HepG2 (cell line): ENCODE results near the gene CEP78. TPM values are rescaled to one million over a fixed set of nuclear protein-coding genes. Genes with fewer than 3 reads are reported as not detected.
A peak's percentile ranks its signal among the peaks of the same experiment; 100 is the strongest.

Experiments
- ARNT2 ChIP-seq: sonication (generic); formaldehyde crosslinking; IDR thresholded peaks from 2 replicates; pipeline ENCODE4 v1.8.0; 2022; ENCODE audit warnings: mild to moderate bottlenecking, low read depth, missing genetic modification reagents, moderate library complexity
- EP300 ChIP-seq, 3 experiments: sonication (generic) in 1 of 3; formaldehyde crosslinking in 1 of 3; IDR thresholded peaks; 2 replicates each; pipeline versions ENCODE4 v1.5.1 to v1.6.1; 2011 to 2020; ENCODE audit warnings: low read depth in 2 of 3, low read length in 2 of 3, borderline replicate concordance in 1 of 3, improper control_type of control experiment in 1 of 3, mild to moderate bottlenecking in 1 of 3, missing genetic modification reagents in 1 of 3, moderate library complexity in 1 of 3
- GLI4 ChIP-seq: sonication (generic); formaldehyde crosslinking; IDR thresholded peaks from 2 replicates; pipeline ENCODE4 v1.5.1; 2020; ENCODE audit warnings: missing genetic modification reagents, mild to moderate bottlenecking, moderate library complexity, borderline replicate concordance
- HCFC1 ChIP-seq: fragments of 150-350 bp; IDR thresholded peaks from 2 replicates; pipeline ENCODE4 v1.6.1; 2014; ENCODE audit warnings: low read depth, low read length
- HIVEP1 ChIP-seq: sonication (generic); formaldehyde crosslinking; IDR thresholded peaks from 2 replicates; pipeline ENCODE4 v1.4.0; 2020; ENCODE audit warnings: mild to moderate bottlenecking, missing genetic modification reagents
- KDM4B ChIP-seq: sonication (generic); formaldehyde crosslinking; IDR thresholded peaks from 2 replicates; pipeline ENCODE4 v1.4.0; 2020; ENCODE audit warnings: missing genetic modification reagents
- KLF11 ChIP-seq: IDR thresholded peaks from 2 replicates; pipeline ENCODE4 v1.6.1; 2016; ENCODE audit warnings: missing compliant biosample characterization
- MBD4 ChIP-seq: IDR thresholded peaks from 2 replicates; pipeline ENCODE4 v1.6.1; 2012; ENCODE audit warnings: low read length, inconsistent platforms, borderline replicate concordance
- NFE2 ChIP-seq: sonication (generic); formaldehyde crosslinking; IDR thresholded peaks from 2 replicates; pipeline ENCODE4 v1.4.0; 2020; ENCODE audit warnings: missing genetic modification reagents
- NR2C2 ChIP-seq: sonication (generic); formaldehyde crosslinking; IDR thresholded peaks from 2 replicates; pipeline ENCODE4 v1.4.0; 2020; ENCODE audit warnings: missing genetic modification reagents, mild to moderate bottlenecking, moderate library complexity, borderline replicate concordance
- SOX5 ChIP-seq: IDR thresholded peaks from 2 replicates; pipeline ENCODE4 v1.6.1; 2016; ENCODE audit warnings: borderline replicate concordance
- SRSF4 ChIP-seq: fragments of 200-400 bp; formaldehyde crosslinking; IDR thresholded peaks from one replicate; pipeline ENCODE4 v1.6.1; 2018; ENCODE audit warnings: mild to moderate bottlenecking, low read depth, low read length, moderate library complexity; ENCODE audit not compliant: poor library complexity, severe bottlenecking
- TBX2 ChIP-seq: sonication (generic); formaldehyde crosslinking; IDR thresholded peaks from 2 replicates; pipeline ENCODE4 v1.5.0; 2020; ENCODE audit warnings: missing genetic modification reagents, mild to moderate bottlenecking, borderline replicate concordance
- ZFP36L1 ChIP-seq: sonication (generic); formaldehyde crosslinking; IDR thresholded peaks from 2 replicates; pipeline ENCODE4 v1.8.0; 2022; ENCODE audit warnings: mild to moderate bottlenecking, missing genetic modification reagents, moderate library complexity
- ZMYM4 ChIP-seq: sonication (generic); formaldehyde crosslinking; IDR thresholded peaks from 2 replicates; pipeline ENCODE4 v1.8.1; 2023; ENCODE audit warnings: mild to moderate bottlenecking, missing genetic modification reagents
- ZNF557 ChIP-seq: sonication (generic); formaldehyde crosslinking; IDR thresholded peaks from 2 replicates; pipeline ENCODE4 v1.4.0; 2020; ENCODE audit warnings: missing genetic modification reagents
- polyA plus RNA-seq, 8 experiments: library from polyadenylated mRNA; depleted of rRNA in 3 of 8; stranded (reverse) in 7 of 8; unstranded in 1 of 8; fragments of >200 nt; fragmentation: Illumina TruSeq in 4 of 8; extraction: Trizol in 4 of 8; gene quantifications; 2 replicates each; pipeline versions ENCODE4 v1.2.1 to v1.2.3, GENCODE V29; 2011 to 2016; ENCODE audit warnings: low read depth in 4 of 8, missing spikeins in 1 of 8, mixed read lengths in 1 of 8; ENCODE audit not compliant: insufficient read depth in 1 of 8
- total RNA-seq, 5 experiments: library from RNA; depleted of rRNA; stranded (reverse); fragments of >200 nt; fragmentation: Illumina TruSeq; extraction: Trizol; gene quantifications; 2 replicates each; pipeline ENCODE4 v1.2.3, GENCODE V29; 2016; ENCODE audit warnings: low read depth in 1 of 5
- TF ChIP-seq, protein P1 (sequence below): sonication (generic); formaldehyde crosslinking; IDR thresholded peaks from 2 replicates; pipeline ENCODE4 v1.4.0; 2020; ENCODE audit warnings: missing genetic modification reagents, mild to moderate bottlenecking, borderline replicate concordance
- TF ChIP-seq, protein P2 (sequence below): sonication (generic); formaldehyde crosslinking; IDR thresholded peaks from one replicate; pipeline ENCODE4 v1.5.1; 2020; ENCODE audit warnings: mild to moderate bottlenecking, missing genetic modification reagents; ENCODE audit errors: not compliant biosample characterization
- TF ChIP-seq, protein P3 (sequence below): sonication (generic); formaldehyde crosslinking; IDR thresholded peaks from 2 replicates; pipeline ENCODE4 v1.4.0; 2020; ENCODE audit warnings: missing genetic modification reagents

The CEP78 gene
- total and polyA plus RNA-seq, 2 of the 13 experiments (the other 11 are each of a cell fraction or from before 2014, with no cell fraction given), result 5.1 to 30.8 TPM

DNA sequence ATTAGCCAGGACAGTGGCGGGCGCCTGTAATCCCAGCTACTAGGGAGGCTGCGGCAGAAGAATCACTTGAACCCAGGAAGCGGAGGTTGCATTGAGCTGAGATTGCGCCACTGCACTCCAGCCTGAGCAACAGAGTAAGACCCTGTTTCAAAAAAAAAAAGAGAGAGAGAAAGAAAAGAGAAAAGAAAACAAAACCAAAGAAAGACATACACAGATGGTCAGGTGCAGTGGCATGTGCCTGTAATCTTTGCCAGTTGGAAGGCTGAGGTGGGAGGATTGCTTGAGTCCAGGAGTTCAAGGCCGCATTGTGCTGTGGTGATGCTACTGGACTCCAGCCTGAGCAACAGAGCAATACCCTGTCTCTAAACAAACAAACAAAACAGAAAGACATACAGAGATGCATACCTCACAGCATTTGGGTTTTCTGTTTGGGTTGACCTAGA, 51.1 kb downstream of the CEP78 start (continued):
- TF ChIP-seq, protein P1, sequence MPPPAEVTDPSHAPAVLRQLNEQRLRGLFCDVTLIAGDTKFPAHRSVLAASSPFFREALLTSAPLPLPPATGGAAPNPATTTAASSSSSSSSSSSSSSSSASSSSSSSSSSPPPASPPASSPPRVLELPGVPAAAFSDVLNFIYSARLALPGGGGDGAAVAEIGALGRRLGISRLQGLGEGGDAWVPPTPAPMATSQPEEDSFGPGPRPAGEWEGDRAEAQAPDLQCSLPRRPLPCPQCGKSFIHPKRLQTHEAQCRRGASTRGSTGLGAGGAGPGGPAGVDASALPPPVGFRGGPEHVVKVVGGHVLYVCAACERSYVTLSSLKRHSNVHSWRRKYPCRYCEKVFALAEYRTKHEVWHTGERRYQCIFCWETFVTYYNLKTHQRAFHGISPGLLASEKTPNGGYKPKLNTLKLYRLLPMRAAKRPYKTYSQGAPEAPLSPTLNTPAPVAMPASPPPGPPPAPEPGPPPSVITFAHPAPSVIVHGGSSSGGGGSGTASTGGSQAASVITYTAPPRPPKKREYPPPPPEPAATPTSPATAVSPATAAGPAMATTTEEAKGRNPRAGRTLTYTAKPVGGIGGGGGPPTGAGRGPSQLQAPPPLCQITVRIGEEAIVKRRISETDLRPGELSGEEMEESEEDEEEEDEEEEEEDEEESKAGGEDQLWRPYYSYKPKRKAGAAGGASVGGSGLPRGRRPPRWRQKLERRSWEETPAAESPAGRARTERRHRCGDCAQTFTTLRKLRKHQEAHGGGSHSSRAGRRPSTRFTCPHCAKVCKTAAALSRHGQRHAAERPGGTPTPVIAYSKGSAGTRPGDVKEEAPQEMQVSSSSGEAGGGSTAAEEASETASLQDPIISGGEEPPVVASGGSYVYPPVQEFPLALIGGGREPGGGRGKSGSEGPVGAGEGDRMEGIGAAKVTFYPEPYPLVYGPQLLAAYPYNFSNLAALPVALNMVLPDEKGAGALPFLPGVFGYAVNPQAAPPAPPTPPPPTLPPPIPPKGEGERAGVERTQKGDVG (CRISPR knock-in tag), result no peak
- TF ChIP-seq NFE2 (no peak), EP300 (IDR thresholded peaks at IDR 0.05; ENCODE audit: low read depth in 2 of 2, low read length in 2 of 2) (peak; percentile 81 to 84; a peak in 2 of 4 replicates), EP300 (CRISPR knock-in tag; IDR thresholded peaks at IDR 0.05; ENCODE audit: borderline replicate concordance) (peak; percentile 89), ZMYM4 (CRISPR knock-in tag) (peak; percentile 90), HCFC1 (no peak), SRSF4 (no peak), HIVEP1 (no peak), MBD4 (no peak), SOX5 (CRISPR knock-in tag) (peak; percentile 98), KDM4B (CRISPR knock-in tag) (peak; percentile 89), ARNT2 (CRISPR knock-in tag) (no peak), TBX2 (CRISPR knock-in tag) (peak; percentile 56; the same call in 1 of the 2 replicates), ZNF557 (CRISPR knock-in tag) (0 out of 2 replicates have a peak, but pooled peaks have one; percentile 51), GLI4 (CRISPR knock-in tag) (no peak), KLF11 (no peak), NR2C2 (CRISPR knock-in tag) (peak; percentile 44; the same call in 1 of the 2 replicates), ZFP36L1 (CRISPR knock-in tag) (peak; percentile 22; the same call in 1 of the 2 replicates)
- TF ChIP-seq, protein P2, sequence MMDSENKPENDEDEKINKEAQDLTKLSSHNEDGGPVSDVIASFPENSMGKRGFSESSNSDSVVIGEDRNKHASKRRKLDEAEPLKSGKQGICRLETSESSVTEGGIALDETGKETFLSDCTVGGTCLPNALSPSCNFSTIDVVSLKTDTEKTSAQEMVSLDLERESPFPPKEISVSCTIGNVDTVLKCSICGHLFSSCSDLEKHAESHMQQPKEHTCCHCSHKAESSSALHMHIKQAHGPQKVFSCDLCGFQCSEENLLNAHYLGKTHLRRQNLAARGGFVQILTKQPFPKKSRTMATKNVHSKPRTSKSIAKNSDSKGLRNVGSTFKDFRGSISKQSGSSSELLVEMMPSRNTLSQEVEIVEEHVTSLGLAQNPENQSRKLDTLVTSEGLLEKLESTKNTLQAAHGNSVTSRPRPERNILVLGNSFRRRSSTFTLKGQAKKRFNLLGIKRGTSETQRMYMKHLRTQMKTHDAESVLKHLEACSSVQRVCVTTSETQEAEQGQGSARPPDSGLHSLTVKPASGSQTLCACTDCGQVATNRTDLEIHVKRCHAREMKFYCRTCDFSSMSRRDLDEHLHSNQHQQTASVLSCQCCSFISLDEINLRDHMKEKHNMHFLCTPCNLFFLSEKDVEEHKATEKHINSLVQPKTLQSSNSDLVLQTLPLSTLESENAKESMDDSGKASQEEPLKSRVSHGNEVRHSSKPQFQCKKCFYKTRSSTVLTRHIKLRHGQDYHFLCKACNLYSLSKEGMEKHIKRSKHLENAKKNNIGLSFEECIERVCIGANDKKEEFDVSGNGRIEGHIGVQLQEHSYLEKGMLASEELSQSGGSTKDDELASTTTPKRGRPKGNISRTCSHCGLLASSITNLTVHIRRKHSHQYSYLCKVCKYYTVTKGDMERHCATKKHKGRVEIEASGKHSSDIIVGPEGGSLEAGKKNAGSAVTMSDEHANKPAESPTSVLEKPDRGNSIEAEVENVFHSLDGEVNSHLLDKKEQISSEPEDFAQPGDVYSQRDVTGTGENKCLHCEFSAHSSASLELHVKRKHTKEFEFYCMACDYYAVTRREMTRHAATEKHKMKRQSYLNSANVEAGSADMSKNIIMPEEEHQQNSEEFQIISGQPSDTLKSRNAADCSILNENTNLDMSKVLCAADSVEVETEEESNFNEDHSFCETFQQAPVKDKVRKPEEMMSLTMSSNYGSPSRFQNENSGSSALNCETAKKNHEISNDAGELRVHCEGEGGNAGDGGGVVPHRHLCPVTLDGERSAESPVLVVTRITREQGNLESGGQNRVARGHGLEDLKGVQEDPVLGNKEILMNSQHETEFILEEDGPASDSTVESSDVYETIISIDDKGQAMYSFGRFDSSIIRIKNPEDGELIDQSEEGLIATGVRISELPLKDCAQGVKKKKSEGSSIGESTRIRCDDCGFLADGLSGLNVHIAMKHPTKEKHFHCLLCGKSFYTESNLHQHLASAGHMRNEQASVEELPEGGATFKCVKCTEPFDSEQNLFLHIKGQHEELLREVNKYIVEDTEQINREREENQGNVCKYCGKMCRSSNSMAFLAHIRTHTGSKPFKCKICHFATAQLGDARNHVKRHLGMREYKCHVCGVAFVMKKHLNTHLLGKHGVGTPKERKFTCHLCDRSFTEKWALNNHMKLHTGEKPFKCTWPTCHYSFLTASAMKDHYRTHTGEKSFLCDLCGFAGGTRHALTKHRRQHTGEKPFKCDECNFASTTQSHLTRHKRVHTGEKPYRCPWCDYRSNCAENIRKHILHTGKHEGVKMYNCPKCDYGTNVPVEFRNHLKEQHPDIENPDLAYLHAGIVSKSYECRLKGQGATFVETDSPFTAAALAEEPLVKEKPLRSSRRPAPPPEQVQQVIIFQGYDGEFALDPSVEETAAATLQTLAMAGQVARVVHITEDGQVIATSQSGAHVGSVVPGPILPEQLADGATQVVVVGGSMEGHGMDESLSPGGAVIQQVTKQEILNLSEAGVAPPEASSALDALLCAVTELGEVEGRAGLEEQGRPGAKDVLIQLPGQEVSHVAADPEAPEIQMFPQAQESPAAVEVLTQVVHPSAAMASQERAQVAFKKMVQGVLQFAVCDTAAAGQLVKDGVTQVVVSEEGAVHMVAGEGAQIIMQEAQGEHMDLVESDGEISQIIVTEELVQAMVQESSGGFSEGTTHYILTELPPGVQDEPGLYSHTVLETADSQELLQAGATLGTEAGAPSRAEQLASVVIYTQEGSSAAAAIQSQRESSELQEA (CRISPR knock-in tag), result no peak
- TF ChIP-seq, protein P3, sequence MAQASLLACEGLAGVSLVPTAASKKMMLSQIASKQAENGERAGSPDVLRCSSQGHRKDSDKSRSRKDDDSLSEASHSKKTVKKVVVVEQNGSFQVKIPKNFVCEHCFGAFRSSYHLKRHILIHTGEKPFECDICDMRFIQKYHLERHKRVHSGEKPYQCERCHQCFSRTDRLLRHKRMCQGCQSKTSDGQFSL, result no peak
